SKM-1 treated with dmso at 0.1 percent for 144 hours (cell line): ENCODE results near the gene SECTM1.
"Not testable (repeated sequence)": the region's sequence is repeated elsewhere in the genome, so short reads cannot be mapped to it uniquely, and the experiment has no call there.

Experiments used
- DNase-seq: peaks from one replicate; lab custom pipeline; 2025; ENCODE audit not compliant: unreplicated experiment; lab: John Stamatoyannopoulos, UW

The SECTM1 gene

DNA sequence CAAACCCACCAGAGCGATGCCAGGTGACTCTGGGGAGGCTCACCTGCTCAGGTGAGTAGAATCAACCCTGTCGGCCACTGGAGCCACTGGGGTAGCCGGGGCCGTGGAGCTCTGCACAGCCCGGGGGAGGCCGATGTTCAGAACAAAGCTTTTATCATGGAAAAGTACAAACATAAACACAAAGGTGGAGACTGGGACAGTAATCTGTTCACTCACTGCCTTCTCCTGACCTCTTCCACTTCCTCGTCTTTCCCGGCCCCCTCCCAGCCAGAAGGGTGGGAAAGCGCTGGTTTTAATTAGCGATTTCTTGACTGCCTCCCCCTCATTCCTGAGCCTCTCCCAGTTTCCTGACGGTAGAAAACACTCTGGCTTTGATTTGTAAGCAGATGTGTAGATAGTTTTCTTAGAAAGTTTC lies 15.7 kb upstream of the SECTM1 start:
- DNase-seq, result no peak

DNA sequence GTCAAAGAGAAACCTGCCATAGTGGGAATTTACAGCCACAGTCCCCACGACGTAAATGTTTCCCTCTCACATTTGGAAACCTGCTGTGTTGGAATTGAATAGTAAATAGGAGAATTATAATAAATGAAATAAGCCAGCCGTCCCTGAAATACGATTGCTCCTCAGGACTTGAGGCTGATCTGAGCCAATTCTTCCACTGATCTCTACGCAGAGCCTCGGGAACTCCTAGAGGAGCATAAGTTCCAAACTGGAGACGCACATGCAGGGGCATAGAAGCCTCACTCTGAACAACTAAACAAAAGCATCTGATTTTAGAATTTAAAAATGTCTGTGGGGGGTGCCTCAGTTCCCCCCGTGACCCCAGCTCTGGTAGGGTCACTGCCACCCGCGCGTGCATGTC lies 15.3 kb upstream of the SECTM1 start:
- DNase-seq, result no peak

DNA sequence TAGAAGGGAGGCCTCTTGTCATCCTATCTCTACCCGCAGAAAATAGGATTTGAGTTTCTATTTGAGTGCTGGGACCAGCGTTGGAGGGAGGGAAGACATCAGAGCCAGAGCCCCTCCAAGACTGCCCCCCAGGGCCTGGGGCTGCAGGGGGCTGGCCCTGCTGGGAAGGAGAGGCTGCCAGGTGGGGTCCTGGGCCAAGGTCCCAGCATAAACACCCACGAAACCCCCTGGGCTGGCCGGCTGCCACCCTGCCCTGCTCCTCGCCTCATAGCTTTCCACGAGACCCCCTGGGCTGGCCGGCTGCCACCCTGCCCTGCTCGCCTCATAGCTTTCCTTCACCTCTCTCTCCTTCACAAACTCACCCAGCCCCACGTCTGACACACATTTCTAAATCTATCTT lies 14.9 kb upstream of the SECTM1 start:
- no peak for DNase-seq

DNA sequence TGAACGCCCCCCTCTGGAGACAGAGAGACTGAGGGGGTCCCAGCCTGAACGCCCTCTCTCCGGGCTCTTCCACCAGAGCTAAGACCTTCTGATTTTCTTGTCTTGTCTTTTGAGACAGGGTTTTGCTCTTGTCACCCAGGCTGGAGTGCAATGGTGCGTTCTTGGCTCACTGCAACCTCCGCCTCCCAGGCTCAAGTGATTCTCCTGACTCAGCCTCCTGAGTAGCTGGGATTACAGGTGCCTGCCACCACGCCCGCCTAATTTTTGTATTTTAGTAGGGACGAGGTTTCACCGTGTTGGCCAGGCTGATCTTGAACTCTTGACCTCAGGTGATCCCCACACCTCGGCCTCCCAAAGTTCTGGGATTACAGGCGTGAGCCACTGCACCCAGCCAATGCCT lies 14.4 kb upstream of the SECTM1 start:
- not testable (repeated sequence) for DNase-seq

DNA sequence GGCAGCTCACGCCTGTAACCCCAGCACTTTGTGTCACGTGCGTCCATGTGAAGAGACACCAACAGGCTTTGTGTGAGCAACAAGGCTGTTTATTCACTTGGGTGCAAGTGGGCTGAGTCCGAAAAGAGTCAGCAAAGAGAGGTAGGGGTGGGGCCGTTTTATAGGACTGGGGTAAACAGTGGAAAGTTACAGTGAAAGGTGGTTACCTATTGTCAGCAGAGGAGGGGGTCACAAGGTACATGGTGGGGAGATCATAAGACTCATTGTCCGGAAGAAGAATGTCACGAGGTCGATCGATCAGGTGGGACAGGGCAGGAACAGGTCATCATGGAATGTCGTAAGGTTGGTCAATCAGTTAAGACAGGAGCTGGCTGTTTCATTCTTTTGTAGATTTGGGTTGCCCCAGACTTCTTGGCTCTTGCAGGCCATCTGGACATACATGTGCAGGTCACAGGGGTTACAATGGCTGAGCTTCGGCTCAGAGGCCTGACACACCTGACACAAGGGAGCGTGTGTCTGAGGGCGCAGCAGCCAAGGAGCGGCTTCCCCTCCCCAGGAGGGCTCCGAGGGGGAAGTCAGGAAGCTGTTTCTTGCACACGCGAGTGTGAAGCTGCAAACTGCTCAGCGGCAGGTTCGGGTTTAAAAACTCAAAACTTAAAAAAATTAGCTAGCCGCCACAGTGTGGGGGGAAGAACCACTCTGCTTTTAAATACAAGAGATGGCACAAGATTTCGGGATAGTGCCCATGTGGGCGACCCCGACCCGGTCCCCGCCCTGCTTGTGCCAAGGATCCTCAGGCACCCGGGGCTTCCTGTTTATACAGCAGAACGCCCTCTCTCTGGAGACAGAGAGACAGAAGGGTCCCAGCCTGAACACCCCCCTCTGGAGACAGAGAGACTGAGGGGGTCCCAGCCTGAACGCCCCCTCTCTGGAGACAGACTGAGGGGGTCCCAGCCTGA lies 13.1 kb upstream of the SECTM1 start:
- no peak for DNase-seq

DNA sequence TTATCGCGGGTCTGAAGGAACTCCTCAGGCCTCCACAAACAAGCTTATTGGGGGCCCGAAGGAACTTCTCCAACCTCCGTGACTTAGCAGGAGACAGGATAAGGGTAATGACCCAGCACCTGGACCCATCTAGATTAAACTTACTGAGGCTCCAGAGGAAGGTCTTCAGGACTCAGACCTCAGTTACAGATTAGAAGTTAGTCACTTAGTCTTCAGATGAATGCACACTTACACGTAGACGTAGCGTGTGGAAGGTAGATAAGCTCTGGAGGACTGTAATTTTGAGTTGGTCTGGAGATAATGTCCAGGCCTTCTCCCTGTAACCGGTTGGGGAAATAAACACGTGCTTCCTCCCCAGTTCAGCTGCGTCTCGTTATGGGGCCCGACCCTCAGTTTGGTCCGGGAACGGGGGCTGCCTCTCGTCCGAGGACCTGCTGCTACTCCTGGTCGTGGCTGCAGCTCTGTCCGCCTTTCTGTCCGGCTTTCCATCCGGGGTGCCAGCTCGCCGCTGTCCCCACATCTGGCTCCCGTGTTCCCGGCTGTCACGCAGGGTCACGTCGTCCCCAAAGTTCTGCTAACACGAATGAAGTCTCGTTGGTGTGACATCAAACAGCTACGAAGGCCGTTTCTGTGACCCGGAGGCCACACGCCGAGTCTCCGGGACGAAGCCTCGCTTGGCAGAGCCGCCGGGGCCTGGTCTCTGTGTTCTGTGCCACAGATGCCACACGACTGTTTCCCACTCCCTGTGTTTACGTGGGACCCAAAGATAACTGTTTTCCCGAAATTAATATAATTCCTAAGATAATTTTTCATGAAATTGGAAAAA lies 11.8 kb upstream of the SECTM1 start:
- DNase-seq, result no peak

DNA sequence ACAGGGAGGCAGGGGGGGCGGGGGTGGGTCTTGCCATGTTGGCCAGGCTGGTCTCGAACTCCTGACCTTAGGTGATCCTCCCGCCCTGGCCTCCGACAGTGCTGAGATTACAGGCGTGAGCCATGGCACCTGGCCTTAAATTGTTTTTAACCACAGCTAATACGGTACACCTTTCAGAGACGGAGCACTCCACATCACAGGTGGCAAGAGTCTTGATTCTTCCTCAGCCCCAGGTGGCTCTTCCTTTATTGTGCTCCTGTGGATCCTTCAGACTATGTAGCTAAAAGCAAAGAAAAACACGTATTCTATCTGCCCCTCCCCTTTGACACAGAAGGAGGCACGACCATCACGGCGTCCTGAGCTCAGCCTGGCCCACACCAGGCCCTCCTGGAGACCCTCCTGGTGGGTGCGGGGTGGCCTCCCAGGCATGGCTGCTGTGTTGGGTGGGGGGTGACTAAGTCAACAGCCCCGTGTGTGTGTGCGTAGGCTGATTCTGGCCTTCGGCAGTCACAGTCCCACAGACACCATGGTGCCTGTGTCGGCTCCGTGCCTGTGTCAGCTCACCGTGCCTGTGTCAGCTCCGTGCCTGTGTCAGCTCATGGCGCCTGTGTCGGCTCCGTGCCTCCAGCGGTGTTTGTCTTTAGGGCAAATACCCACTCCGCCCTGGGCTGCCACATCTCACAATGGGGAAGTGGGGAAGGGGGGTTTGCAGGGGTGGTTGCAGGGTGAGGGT lies 10.8 kb upstream of the SECTM1 start:
- DNase-seq, result no peak

DNA sequence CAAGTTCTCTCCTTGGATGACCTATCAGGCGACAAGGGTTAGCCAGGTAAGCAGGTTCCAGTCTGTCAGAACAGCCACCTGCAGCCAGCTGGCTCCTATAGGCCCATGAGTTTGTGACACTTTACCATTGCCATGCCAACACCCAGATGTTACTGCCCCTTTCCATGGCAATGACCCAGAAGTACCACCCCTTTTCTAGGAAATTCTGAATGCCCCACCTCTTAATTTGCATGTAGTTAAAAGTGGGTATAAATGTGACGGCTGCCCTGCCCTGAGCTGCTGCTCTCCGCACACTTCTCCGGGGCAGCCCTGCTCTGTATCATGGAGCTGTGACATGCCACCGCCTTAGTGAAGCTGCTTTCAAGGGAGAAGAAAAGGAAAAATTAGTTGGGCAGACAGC lies 10.0 kb upstream of the SECTM1 start:
- no peak for DNase-seq

DNA sequence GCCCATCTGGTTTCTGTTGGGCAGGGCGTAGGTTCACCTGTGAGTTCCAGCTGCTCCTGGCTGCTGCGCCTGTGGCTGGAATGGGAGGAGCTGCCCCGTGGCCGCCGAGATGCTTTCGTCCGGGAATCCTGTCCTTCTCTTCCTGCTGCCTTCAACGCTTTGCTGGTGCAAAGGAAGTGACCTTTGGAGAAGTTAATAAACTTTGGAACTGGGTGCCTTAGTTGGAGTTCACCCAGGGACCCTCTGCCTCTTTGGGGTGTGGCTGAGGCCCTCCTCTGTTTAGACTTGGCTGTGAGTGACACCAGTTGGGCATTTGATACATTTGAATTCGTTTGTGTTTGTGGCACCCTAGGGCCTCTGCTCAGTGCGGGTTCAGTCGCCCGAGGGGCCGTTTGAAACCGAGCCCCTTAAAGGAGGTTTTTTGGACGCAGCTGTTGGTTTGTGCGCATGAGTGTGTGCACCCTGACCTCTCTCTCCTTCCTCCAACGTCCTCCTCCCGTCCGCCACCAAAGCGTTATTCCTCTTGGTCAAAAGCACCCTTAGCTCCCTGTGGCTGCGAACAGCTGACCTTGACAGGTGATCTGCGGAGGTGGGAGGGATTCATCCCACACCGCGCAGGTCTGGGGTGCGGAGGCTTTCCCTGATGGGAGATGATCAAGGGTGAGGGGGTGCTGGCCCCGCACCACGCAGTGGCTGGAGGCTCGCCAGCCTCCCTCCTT lies 9.0 kb upstream of the SECTM1 start:
- no peak for DNase-seq

DNA sequence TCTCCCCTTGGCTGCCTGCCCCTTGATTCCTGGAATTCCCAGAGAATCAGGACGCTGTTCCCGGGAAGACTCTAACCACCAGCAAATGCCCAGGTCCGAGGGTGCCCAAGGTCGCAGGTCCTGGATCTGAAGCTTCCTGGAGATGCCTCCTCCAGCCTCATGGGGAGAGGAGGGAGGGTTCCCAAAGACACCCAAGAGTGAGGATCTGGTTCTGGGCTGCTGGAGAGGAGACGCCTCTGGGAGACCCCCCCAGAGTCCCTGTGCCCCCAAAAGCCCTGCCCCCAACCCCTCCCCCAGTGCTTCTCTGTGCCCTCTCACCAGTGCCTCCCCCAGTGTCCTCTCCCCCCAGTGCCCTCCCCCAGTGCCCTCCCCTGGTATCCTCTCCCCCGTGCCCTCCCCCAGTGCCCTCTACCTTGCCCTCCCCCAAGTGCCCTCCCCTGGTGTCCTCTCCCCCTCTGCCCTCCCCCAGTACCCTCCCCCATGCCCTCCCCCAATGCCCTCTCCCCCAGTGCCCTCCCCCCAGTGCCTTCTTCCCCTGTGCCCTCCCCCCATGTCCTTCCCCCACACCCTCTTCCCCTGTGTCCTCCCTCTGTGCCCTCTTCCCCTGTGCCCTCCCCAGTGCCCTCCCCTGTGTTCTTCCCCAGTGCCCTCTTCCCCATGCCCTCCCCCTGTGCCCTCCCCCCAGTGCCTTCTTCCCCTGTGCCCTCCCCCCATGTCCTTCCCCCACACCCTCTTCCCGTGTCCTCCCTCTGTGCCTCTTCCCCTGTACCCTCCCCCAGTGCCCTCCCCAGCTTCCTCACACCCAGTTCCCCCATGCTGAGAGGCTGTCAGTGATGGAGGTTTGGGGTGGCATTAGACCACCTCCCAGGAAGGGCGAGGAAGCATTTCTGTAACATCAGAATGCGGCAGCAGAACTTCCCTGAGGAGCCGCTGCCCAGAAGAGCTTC lies 6.3 kb upstream of the SECTM1 start:
- DNase-seq, result no peak

DNA sequence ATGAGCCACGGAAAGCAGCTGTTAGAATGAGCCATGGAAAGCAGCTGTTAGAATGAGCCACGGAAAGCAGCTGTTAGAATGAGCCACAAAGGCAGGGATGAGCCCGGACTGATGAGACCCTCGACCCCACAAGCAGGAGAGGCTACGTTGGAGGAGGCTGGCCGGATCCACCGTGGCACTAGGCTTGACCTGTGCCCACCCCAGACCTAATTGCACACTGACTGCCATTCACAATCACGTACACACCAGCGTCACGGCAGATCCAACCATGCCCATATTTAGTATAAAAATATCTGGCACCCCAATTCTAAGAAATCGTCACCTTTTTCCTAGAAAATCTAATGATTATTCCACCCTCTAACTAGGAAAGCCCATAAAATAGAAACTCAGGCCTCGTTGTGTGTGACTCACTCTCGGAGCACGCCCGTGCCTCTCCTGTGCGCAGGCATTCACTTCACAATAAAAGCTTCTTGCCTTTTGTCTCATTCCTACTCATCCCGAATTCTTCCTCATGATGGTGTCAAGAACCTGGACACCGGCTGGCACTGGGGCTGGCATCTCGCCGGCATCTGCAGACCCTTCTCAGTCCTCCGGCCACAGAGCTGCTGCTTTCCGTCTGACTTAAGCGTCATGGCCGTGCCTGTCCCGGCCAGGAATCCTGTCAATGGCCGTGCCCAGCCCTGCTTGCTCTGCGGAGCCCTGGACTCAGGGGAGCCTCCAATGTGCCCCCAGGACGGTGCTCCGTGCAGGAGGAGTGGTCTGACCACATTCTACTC lies 5.5 kb upstream of the SECTM1 start:
- no peak for DNase-seq

DNA sequence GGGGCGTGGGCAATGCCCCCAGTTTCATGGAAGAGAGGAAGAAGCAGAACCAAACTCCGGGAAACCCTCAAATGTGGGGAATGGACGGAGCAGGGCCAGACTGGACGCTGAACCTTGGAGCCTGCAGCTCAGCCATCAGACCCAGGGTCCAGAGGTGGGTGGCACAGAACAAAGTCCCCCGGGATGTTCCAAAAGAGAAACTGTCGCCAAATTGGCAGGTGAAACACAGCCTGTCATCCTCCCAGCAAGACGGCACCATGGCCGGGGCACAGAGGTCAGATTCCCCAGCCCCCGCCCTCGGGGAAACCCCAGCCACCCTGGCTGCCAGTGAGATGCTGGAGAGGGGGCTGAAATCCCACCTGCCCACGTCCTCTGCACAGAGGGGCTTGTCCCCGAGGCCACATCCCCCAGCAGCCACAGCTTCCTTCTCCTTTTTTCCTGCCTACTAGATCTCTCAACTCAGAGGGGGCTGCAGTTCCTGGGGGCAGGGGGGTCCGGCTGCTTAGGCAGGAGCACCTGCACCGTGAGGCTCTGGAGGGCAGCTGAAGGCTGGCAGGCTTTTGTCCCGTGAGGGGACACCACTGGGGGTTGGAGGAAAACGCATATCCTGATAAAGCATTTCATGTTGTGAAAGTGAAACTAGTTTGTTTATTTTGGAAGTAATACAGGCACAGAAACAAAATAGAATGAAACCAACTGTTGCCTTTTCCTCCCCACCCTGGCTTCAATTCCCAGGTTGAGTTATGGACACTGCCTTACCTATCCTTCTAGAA lies 1.2 kb upstream of the SECTM1 start:
- DNase-seq, result no peak

DNA sequence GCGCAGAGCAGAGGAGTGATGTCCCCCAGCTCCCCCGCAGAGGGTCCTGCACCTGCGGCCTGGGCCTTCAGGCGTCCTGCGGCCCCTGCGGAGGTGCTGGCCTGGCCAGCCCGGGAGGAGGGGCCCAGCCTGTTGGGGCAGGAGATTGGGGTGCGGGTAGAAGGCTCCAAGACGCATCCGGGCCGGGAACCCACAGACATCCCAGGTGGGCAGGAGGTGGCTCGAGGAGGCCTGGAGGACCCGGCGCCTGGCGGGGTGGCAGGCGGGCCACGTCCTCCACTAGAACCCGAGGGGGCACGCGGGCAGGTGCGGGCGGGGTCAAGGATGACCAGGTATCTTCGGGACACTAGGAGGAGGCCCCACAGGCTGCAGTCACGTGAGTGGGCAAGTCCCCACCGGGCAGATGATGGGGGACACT lies 647 bp upstream of the SECTM1 start:
- no peak for DNase-seq

DNA sequence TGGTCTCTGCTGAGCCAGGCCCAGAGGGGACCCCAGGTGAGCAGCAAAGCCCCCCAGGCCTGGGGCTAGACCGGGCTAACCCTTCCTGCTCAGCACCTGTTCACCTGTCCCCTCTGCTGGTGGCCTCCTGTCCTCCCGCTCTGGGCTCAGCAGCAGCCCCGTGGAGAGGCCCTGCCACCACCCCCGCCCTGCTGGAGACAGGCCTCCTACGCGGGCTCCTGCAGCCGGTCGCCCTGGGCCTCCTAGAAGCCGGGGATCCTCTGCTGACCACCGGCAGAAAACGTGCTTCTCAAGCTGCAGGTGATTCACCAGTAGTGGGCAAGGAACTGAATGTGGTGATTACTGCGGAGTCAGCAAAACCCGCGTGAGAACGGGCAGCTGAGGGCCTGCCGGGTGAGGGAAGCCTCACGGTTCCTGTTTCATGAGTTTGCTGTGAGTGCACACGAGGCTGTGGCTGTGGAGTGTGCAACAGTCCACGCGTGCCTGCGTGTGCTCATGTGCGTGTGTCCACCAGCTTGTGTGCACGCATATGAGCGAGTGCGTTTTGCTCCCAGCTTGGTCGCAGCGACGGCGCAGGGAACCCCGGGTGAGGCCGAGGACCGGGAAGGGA lies 792 bp downstream of the SECTM1 start:
- no peak for DNase-seq

DNA sequence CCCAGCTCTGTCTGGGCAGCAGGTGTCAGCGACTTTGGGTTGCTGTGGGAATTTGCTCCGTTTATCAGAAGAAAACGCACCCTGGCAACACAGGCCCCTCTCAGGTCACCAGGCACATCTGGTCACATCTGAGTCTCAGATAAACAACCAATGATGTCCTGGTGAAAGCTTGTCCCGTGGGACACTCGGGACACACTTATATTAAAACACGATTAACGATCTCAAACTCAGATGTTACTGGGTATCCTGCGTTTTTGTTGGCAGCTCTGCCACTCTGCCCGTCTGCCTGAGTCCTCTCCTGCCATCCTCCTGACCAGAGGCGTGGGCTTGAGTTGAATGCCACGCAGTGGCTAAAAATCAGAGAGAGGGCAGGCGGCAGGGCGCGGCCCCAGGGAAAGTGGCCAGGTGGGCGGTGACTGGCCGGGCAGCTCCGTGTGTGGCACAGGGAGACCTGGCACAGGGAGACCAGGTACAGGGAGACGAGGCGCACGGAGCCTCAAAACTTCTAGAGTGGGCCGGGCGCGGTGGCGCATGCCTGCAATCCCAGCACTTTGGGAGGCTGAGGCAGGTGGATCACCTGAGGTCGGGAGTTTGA lies 2.1 kb downstream of the SECTM1 start:
- no peak for DNase-seq

DNA sequence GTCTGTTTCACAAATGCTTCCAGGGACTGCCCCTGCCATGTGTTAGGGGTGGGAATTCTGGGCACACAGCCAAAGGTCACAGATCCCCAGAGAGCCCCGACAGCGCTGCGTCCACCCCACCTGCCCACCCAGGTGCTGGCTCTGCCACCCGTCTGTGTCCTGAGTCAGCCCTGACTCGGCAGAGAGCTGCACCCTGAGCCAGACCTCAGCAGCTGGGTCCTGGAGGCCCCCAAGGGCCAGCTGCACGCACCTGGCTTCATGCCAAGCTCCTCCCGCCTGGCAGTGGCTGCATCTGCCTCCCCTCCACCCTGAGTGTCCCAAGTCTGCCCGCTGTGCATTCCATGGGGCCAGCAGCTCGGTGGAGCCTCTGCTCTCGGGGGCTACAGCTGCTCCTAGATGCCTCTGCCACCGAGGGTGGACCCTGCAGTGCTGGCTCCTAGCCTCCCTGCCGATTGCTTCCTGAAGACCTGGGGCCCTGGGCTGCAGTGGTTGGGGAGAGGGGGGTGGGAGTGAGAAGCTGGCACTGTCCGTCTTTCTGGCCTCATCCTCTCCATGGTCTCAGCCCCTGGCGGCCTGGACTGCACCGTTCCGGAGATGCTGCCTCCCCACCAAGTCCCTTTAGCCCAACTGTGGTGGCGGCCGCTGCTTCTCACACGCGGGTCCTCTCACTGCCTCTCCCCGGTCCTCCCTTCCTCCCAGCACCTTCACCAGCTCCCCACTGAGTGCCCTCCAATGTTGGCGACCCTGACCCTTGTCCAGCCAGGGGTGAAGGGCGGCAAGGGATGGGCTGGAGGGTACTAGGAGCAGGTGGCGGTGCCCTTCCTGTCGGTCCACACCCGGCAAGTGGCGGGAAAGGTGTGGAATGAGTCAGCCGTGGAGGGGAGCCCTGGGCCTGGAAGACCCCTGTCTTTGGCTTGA lies 3.0 kb downstream of the SECTM1 start:
- DNase-seq, result no peak
